HEK293T (cell line): Measurements from ENCODE around the gene LARP1B.

ENCODE experiments used
- BHLHE40 ChIP-seq: fragments of 450-650 bp; IDR thresholded peaks from 2 replicates; pipeline ENCODE4 v1.6.1; 2016; ENCODE audit warnings: mild to moderate bottlenecking, moderate library complexity, borderline replicate concordance
- FOXM1 ChIP-seq: fragments of 450-650 bp; IDR thresholded peaks from 2 replicates; pipeline ENCODE4 v1.6.1; 2017; ENCODE audit warnings: mild to moderate bottlenecking, borderline replicate concordance
- NFRKB ChIP-seq: fragments of 450-650 bp; IDR thresholded peaks from 2 replicates; pipeline ENCODE4 v1.6.1; 2016; ENCODE audit warnings: mild to moderate bottlenecking, moderate library complexity
- PKNOX1 ChIP-seq: fragments of 450-650 bp; IDR thresholded peaks from 2 replicates; pipeline ENCODE4 v1.6.1; 2016

DNA sequence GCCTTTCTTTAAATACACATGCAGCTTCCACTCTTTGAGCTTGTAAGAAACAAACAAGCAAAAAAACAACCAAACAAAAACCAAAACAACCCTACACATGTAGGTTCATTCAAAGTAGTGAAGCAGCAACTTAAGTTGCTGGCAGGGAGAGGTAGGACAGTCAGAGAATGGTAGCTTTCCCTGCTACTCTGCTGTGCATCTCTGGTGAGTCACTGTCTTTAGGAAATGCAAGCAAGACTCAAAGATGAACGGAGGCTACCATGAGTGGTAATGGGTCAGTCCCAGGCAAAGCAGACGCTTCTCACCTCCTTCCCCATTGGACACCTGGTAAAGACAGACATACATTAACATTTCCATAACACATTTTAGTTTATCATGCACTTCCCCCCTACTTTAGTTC is 183.3 kb downstream of the LARP1B start:
- TF ChIP-seq PKNOX1, result no peak
- TF ChIP-seq NFRKB, result no peak
- no peak for TF ChIP-seq FOXM1
- TF ChIP-seq BHLHE40, result no peak
